GM21619 (cell line): Measurements from ENCODE around the gene NISCH.
A peak's percentile ranks its signal among the peaks of the same experiment; 100 is the strongest.

Experiments used
- ATAC-seq: cut with Tn5 transposase; IDR thresholded peaks from one replicate; pipeline ENCODE4 v1.9.1; 2021; ENCODE audit not compliant: unreplicated experiment

NISCH gene

GRCh38 chr3:52455283-52456168, at the start of gene NISCH:
NISCH (plus strand) TSS chr3:52455604; CDS start chr3:52455642, 38 bp downstream.
- ATAC-seq, result peak; percentile 63

- ATAC-seq, result no peak
Measured at GRCh38 chr3:52406231-52406661, 49.2 kb upstream of the NISCH start.

GRCh38 chr3:52406791-52407510, 48.5 kb upstream of the NISCH start:
- ATAC-seq, result no peak

- ATAC-seq, result no peak
Measured at GRCh38 chr3:52407779-52408178, 47.6 kb upstream of the NISCH start.

GRCh38 chr3:52408466-52408865, 46.9 kb upstream of the NISCH start:
- no peak for ATAC-seq

GRCh38 chr3:52415800-52416199, 39.6 kb upstream of the NISCH start:
- ATAC-seq, result no peak

GRCh38 chr3:52420388-52420787, 35.0 kb upstream of the NISCH start:
- ATAC-seq, result no peak

GRCh38 chr3:52422669-52423068, 32.7 kb upstream of the NISCH start:
- no peak for ATAC-seq

GRCh38 chr3:52423173-52423572, 32.2 kb upstream of the NISCH start:
- no peak for ATAC-seq

- no peak for ATAC-seq
Measured at GRCh38 chr3:52428151-52429005, 27.0 kb upstream of the NISCH start.

GRCh38 chr3:52429031-52429430, 26.4 kb upstream of the NISCH start:
- ATAC-seq, result no peak

GRCh38 chr3:52429779-52430415, 25.5 kb upstream of the NISCH start:
- ATAC-seq, result no peak

GRCh38 chr3:52430416-52430810, 25.0 kb upstream of the NISCH start:
- no peak for ATAC-seq

- no peak for ATAC-seq
Measured at GRCh38 chr3:52431459-52432223, 23.8 kb upstream of the NISCH start.

- no peak for ATAC-seq
Measured at GRCh38 chr3:52432225-52432624, 23.2 kb upstream of the NISCH start.

- ATAC-seq, result no peak
Measured at GRCh38 chr3:52432691-52433141, 22.7 kb upstream of the NISCH start.

- ATAC-seq, result no peak
Measured at GRCh38 chr3:52433328-52433995, 21.9 kb upstream of the NISCH start.

- no peak for ATAC-seq
Measured at GRCh38 chr3:52433996-52434479, 21.4 kb upstream of the NISCH start.

GRCh38 chr3:52434491-52435115, 20.8 kb upstream of the NISCH start:
- ATAC-seq, result no peak
